HG03097 (cell line): ENCODE data around the gene PIK3CD.

Experiments
- ATAC-seq: cut with Tn5 transposase; IDR thresholded peaks from one replicate; pipeline ENCODE4 v1.9.1; 2021; ENCODE audit not compliant: unreplicated experiment, low FRiP score

Gene PIK3CD

DNA sequence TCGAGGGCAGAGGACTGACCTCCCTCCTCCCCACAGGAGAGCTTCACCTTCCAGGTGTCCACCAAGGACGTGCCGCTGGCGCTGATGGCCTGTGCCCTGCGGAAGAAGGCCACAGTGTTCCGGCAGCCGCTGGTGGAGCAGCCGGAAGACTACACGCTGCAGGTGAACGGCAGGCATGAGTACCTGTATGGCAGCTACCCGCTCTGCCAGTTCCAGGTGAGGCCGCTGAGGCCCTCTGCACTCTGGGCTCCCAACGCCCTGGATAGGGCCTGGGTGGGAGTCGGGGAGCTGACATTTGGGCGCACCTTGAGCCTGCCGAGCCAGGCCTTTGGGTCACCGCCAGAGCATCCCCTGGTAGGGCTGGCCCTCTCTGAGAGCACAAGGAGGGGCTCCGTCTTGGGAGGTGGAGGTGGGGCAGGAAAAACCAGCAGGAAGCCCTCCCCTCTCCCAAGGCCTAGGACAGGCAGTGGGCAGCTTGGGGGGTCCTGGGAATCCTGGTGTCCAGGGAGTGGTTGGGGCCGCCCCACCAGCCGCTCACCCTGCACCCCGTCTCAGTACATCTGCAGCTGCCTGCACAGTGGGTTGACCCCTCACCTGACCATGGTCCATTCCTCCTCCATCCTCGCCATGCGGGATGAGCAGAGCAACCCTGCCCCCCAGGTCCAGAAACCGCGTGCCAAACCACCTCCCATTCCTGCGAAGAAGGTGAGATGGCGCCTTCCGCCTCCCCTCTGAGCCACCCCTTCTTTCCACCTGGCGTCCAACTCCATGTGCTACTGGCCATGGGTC is 65.1 kb downstream of the PIK3CD start:
- ATAC-seq = no peak

- peak; percentile 47 for ATAC-seq
Observed at GRCh38 chr1:9717193-9718005, 65.9 kb downstream of the PIK3CD start.

- no peak for ATAC-seq
Observed at GRCh38 chr1:9718006-9718680, 66.6 kb downstream of the PIK3CD start.

DNA sequence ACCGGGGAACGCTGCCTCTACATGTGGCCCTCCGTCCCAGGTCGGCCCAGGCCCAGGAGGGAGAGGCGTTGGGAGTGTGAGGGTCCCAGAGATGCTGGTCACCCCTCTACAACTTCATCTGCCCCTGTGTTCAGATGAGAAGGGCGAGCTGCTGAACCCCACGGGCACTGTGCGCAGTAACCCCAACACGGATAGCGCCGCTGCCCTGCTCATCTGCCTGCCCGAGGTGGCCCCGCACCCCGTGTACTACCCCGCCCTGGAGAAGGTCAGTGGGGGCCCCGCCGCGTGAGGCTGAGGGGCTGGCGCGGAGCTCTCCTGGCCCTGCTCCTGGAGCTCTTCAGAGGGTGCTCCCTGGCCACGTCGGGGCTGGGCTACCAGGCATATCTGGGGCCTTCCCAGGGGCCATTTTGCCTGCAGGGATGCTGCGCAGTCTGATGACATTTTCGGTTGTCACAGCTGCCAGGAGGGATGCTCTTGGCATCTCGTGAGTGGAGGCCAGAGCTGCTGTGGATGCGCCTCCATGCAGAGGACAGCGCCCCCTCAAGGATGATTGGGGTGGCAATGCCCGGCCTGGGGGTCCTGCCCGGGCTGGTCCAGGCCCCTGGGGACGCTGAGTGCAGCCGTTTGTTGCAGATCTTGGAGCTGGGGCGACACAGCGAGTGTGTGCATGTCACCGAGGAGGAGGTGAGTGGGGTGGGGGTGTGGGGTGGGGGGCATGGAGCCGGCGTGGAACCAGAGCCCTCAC is 68.6 kb downstream of the PIK3CD start:
- ATAC-seq = no peak

DNA sequence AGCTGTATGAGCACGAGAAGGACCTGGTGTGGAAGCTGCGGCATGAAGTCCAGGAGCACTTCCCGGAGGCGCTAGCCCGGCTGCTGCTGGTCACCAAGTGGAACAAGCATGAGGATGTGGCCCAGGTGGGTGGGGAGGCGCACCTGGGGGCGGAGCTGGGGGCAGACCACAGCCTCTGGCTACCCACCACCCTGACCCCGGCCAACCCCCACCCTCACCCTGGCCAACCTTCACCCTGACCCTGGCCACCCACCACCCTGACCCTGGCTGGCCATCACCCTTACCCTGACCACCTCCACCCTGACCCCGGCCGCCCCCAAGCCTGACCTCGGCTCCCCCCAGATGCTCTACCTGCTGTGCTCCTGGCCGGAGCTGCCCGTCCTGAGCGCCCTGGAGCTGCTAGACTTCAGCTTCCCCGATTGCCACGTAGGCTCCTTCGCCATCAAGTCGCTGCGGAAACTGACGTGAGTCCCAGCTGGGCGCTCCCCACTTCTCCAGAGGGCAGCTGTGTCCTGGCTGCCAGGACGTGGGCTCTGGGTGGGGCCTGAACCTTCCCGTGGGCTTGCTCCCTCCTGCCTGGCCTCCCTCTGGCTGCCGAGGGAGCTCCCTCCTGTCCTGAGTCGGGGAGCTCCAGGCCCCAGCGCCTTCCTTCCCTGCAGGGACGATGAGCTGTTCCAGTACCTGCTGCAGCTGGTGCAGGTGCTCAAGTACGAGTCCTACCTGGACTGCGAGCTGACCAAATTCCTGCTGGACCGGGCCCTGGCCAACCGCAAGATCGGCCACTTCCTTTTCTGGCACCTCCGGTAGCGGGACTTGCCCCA is 69.5 kb downstream of the PIK3CD start:
- no peak for ATAC-seq

GRCh38 chr1:9721606-9722377 is 70.3 kb downstream of the PIK3CD start:
- no peak for ATAC-seq

DNA sequence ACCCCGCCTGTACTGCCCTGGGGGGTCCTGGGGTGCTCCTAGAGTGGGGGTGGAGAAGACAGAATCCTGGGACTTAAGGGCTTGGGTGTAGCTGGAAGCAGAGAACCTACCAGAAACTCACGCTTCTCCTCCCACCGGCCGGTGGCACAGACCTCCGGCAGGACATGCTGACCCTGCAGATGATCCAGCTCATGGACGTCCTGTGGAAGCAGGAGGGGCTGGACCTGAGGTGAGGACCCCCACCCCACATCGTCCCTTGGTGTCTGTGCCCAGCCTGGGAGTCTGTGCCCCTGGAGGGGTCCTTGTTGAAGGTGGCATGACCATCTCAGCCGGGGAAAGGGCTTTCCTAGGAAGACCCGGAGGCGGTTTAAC is 70.8 kb downstream of the PIK3CD start:
- no peak for ATAC-seq

DNA sequence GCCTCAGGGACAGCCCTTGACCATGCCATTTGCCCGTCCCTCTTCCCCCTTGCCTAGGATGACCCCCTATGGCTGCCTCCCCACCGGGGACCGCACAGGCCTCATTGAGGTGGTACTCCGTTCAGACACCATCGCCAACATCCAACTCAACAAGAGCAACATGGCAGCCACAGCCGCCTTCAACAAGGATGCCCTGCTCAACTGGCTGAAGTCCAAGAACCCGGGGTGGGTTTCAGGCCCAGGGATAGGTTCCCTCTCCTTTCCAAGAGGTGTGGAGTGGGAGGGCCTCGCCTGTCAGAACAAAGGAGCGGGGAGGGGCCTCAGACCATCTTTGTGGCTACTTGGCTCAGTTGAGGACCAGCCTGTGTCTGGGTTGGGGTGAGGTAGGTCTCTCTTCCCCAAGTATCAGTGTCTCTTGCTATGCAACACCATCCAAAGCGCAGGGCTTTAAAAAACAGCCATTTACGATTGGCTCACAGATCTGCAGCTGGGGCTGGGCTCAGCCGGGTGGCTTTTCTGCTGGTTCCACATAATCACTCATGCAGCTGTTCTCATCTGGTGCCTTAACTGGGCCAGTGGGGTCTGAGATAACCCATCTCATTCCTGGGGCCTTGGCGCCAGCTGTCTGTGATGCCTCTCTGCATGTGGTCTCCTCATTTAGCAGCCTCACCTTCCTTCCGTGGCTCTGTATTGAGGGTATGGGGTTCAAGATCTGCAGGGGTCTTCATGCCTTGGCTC is 71.7 kb downstream of the PIK3CD start:
- ATAC-seq = no peak

DNA sequence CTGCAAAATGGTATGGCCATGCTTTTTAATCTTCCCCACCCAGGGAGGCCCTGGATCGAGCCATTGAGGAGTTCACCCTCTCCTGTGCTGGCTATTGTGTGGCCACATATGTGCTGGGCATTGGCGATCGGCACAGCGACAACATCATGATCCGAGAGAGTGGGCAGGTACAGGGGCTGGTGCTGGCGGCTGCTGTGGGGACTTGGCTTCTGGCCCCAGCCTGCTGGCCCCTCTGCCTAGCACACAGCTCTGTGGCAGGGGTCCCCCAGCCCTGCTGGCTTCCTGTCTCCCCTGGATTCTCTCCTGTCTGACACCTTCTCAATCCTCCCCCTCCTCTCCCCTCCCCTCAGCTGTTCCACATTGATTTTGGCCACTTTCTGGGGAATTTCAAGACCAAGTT is 72.4 kb downstream of the PIK3CD start:
- no peak for ATAC-seq

DNA sequence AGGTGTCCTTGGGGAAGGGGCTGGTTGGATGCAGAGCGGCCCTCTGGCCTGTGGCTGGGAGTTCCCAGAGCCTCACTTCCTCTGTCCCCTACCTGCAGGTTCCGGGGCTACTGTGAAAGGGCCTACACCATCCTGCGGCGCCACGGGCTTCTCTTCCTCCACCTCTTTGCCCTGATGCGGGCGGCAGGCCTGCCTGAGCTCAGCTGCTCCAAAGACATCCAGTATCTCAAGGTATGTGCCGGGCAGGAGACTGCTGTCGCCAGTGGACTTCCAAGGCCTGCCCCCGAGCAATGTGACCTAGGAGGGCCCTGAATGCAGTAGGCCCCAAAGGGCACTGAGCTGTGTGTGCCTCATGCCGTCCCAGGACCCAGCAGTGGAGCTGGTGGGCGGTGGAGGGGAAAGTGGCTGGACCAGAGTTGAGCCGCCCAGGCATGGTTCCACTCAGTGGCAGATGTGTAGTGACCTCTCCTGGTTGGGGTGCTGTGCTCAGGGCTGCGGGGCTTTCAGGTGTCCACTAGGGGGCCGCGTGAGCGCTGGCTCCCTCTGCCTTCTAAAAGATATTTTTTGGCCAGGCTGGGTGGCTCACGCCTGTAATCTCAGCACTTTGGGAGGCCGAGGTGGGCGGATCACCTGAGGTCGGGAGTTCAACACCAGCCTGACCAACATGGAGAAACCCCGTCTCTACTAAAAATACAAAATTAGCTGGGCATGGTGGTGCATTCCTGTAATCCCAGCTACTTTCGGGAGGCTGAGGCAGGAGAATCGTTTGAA is 73.4 kb downstream of the PIK3CD start:
- no peak for ATAC-seq

DNA sequence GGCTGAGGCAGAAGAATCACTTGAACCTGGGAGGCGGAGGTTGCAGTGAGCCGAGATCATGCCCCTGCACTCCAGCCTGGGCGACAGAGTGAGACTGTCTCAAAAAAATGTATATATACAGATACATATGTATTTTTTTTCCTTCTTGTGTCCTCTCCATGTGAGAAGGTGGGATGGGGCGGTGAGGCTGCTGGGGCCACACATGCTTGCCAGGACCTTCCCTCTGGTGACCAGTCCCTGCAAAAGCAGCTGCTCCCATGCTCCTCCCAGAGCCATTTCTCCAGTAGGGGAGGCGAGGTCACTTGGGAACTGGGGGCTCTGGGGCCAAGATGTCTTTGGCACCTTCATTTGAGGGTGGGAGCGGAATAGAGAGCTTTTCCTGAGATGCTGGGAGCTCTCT is 74.9 kb downstream of the PIK3CD start:
- ATAC-seq = no peak

- no peak for ATAC-seq
Observed at GRCh38 chr1:9726905-9727595, 75.5 kb downstream of the PIK3CD start.

- no peak for ATAC-seq
Observed at GRCh38 chr1:9728451-9729295, 77.1 kb downstream of the PIK3CD start.

GRCh38 chr1:9729523-9729922 is 78.0 kb downstream of the PIK3CD start:
- no peak for ATAC-seq

DNA sequence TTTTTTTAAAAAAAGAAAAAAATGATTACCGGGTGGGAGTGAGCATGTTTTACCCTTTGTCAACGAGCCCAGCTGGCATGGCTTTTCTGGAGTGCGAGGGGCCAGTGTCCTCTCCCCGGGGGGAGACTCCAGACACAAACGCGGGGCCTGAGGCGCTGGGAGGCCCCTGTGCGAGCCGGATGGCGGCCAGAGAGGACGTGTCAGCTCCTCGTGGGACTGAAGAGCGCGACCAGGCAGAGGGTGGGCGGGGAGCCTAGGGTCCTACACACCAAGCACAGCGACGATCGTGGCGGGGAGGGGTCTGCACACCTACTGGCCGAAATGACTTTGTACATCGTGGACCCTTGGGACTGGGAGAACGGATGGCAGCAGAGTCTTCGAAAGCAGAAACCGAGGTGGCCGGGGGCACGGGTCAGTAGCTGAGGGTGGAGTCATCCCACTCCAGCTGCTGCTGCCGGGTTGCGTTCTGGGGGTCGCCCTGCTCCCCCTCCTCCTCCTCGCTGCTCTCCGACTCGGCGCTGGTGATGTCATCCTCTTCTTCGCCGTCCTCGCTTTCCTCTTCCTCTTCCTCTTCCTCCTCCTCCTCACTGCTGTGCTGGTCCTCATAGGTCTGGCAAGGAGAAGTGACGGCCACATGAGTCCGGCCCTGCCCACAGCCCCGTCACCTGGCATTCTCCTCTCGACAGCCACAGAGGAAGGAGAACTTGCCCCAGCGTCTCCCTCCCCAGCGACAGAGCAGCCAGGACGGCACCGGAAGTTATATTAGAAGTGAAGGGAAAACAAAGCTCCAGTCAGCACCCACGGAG is 78.8 kb downstream of the PIK3CD start:
- ATAC-seq = no peak
